Astrocyte of the cerebellum (primary cell): ENCODE data around the gene ANKRD44.

Experiments used
- DNase-seq: peaks from one replicate; pipeline ENCODE4 v3.0.0-alpha.2; 2011; ENCODE audit warnings: low read depth
- H3K4me3 ChIP-seq: 2 replicates; pipeline ENCODE4 v1.5.1; 2011; ENCODE audit warnings: mild to moderate bottlenecking, low read depth, low read length, moderate library complexity
- in situ Hi-C: cut with HindIII; loops from 2 replicates; pipeline ENCODE4 v1.10.0; 2017; ENCODE audit warnings: low sequenced_read_pairs
- TF ChIP-seq, protein P1 (sequence below): IDR thresholded peaks from 2 replicates; pipeline ENCODE4 v1.5.1; 2012; ENCODE audit warnings: low read length, low read depth, moderate library complexity, mild to moderate bottlenecking; ENCODE audit errors: missing control alignments

ANKRD44 gene

GRCh38 chr2:197101519-197101918 is 209.1 kb downstream of the ANKRD44 start:
- TF ChIP-seq, protein P1, sequence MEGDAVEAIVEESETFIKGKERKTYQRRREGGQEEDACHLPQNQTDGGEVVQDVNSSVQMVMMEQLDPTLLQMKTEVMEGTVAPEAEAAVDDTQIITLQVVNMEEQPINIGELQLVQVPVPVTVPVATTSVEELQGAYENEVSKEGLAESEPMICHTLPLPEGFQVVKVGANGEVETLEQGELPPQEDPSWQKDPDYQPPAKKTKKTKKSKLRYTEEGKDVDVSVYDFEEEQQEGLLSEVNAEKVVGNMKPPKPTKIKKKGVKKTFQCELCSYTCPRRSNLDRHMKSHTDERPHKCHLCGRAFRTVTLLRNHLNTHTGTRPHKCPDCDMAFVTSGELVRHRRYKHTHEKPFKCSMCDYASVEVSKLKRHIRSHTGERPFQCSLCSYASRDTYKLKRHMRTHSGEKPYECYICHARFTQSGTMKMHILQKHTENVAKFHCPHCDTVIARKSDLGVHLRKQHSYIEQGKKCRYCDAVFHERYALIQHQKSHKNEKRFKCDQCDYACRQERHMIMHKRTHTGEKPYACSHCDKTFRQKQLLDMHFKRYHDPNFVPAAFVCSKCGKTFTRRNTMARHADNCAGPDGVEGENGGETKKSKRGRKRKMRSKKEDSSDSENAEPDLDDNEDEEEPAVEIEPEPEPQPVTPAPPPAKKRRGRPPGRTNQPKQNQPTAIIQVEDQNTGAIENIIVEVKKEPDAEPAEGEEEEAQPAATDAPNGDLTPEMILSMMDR = no peak
- no peak for DNase-seq
- H3K4me3 ChIP-seq = no peak overlapping the region
- in situ Hi-C loops = no loop called here

DNA sequence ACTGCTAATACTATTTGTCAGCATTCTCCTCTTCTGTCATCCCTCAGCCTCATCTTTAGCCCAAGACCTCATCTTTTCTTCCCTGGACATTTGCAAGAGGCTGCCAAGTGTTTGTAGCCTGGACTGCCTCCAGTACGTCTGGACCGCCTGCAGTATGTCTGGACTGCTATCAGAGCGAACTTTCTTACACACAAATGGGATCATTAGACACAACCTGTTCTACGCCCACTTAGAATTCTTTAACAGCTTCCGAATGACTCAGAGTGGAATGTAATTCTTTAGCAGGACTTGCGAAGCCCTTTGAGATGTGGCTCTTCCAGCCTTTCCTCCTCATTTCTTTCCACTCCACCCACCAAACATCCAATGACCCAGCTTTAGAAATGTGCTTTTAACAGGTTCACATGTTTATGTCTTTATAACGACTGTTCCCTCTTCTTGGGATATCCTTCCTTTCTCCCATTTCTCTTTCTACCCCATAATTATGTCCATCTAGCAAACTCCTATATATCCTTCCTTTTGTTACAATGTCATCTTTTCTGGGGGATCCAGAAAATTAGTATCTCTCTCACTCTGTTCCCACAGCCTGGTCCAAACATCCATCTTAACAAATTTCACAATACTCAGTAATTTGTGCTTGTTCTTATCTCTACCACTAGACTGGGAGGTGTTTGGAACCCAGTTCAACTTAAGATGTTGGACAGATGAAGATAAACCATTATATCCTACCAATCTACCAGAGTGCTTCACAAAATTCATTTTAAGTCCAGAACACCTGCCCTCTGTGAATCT is 212.8 kb downstream of the ANKRD44 start:
- in situ Hi-C loops = no loop called here
- DNase-seq = peak; percentile 89
- H3K4me3 ChIP-seq = no peak overlapping the region
- TF ChIP-seq, protein P1 = no peak

- no peak for DNase-seq
- in situ Hi-C loops = no loop called here
- TF ChIP-seq, protein P1 = no peak
- no peak overlapping the region for H3K4me3 ChIP-seq
Measured at GRCh38 chr2:197096649-197097048, 213.9 kb downstream of the ANKRD44 start.

- H3K4me3 ChIP-seq = no peak overlapping the region
- in situ Hi-C loops = no loop called here
- TF ChIP-seq, protein P1 = no peak
- DNase-seq = no peak
Measured at GRCh38 chr2:197092431-197092830, 218.1 kb downstream of the ANKRD44 start.

DNA sequence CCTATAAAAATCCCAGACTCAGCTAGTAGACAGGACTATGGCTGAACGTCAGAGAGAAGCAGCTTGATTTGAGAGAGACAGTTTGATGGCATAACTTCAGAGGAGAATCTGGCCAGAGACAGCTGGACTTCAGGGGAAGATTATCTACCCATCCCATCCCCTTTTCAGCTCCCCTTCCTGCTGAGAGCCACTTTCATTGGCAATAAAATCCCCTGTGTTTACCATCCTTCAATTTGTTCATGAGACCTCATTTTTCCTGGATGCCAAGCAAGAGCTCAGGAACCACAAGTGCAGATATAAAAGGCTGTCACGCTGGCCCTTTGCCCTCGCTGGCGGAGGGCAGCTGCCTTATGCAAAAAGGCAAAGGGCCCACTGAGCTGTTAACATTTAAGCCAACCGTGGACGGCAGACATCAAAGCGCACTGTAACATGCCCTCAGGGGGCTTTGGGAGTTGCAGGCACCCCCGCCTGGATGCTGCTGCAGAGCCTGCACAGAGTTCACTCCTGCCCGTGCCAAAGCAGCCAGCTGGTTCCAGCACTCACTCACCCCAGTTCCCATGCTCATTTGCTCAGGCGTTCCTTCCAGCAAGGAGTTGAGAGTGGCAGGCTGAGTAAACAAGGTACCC is 219.7 kb downstream of the ANKRD44 start:
- DNase-seq = no peak
- TF ChIP-seq, protein P1 = no peak
- in situ Hi-C loops = no loop called here
- H3K4me3 ChIP-seq = no peak overlapping the region

GRCh38 chr2:197089655-197090054 is 220.9 kb downstream of the ANKRD44 start:
- no peak for DNase-seq
- TF ChIP-seq, protein P1 = no peak
- in situ Hi-C loops = no loop called here
- no peak overlapping the region for H3K4me3 ChIP-seq
